Posterior vena cava (tissue), 2 donors: ENCODE results near the gene UBLCP1. TPM values are rescaled to one million over a fixed set of nuclear protein-coding genes. Genes with fewer than 3 reads are reported as not detected.
"Not testable (repeated sequence)": the region's sequence is repeated elsewhere in the genome, so short reads cannot be mapped to it uniquely, and the experiment has no call there.

ENCODE experiments used
- DNase-seq: peaks from one replicate; pipeline ENCODE4 v3.0.0-alpha.2; 2020; ENCODE audit warnings: low spot score
- intact Hi-C, 2 donors: fragments of 100-400 bp; cut with DNase I; formaldehyde crosslinking; loops; one replicate each; pipeline versions ENCODE4 v1.14.1 to v1.14.2; 2022 to 2023
- total RNA-seq, 2 donors: library from RNA; stranded (reverse); fragmentation: NEBNext Ultra II Directional; extraction: Animal tissue kit (Norgen Biotek cat#: 25700); gene quantifications; one replicate each; pipeline ENCODE4 v1.2.1, GENCODE V29; 2021
- donor health status: DM: yes; HTN: yes; CAD: no.
- donor health status: DM: yes; HTN: yes; CAD: no.

UBLCP1 gene
- total RNA-seq, 2 donors from 2014 or later: 26.5 to 30.9 TPM

DNA sequence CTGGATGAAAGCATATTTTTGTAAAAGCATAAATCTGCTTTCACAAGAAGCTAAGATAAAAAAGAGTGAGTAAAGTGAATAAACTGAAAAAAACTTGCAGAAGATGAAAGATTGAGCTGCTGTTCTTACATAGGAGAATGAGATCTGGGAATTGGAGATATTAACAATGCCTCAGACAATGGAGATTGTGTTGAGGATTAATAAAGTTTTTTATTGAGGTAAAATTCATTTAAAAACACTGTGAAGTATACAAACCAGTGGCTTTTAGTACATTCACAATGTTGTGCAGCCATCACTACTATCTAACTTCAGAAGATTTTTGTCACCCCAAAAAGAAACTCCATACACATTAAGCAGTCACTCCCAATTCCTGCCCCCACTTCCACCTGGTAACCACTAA lies 19.7 kb upstream of the UBLCP1 start:
- DNase-seq: no peak
- intact Hi-C loops: no loop called here

DNA sequence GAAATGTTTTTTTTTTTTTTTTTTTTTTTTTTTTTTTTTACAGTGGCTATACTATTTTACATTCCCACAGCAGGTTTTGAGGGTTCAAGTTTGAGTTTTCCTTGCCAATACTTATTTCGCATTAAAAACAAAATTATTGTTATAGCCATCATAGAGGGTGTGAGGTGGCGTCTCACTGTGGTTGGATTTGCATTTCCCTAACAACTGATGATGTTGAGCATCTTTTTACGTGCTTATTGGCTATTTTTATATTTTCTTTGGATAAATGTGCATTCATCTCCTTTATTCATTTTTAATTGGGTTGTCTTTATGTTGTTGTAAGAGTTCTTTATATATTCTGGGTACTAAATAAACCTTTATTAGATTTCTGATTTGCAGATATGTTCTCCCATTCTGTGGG lies 18.9 kb upstream of the UBLCP1 start:
- DNase-seq: no peak
- intact Hi-C loops: no loop called here

DNA sequence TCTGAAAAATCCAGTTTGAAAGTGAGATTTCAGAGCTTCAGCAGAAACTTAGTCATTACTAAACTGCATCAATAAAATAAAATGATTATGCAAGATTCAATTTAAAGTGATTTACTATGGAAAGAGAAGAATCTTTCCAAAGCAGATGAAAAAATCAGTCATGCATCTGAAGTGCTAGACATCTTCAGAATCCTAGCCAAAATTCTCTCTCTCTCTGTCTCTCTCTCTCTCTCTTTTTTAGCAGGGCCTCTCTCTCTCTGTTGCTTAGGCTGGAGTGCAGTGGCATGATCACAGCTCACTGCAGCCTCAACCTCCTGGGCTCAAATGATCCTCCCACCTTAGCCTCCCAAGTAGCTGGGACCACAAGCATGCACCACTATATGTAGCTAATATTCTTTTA lies 18.2 kb upstream of the UBLCP1 start:
- intact Hi-C loops: no loop called here

DNA sequence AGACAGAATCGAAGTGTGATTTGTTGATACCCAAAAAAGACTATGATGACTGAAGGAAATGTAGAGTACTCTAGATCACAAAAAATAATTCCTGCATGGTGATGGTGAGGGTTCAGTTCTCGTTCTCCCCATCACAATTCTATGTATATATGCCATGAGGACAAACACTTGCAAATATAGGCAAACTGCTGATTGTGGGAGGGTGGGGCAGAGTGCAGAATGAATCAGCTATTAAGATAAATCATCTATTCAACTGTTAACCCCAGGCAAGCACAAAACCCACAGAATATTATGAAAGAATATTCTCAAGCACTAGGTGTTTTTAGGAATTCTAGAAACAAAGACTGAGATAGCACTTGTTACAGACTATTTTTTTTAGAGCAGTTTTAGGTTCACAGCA lies 13.9 kb upstream of the UBLCP1 start:
- intact Hi-C loops: no loop called here
- no peak for DNase-seq

More for the DNA sequence above, 18.2 kb upstream of the UBLCP1 start:
- DNase-seq: no peak

DNA sequence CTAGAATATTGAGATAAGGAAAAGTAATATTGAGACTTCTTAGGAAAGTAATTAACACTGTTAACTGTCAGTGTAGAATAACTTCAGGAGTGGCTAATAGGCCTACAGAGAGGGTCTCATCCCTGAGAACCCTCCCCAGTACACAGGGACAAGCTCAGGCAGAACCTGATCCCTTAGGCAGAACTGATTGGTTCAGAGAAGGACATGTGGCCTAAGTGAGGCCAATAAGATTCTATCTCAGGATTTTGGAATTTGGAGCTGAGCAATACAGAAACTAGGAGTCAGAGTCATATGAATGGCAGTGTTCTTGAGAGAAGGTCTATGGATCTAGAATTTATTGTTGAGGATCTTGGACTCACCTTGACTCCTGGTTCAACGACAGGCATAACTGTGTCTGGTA lies 10.9 kb upstream of the UBLCP1 start:
- intact Hi-C loops: no loop called here
- no peak for DNase-seq

DNA sequence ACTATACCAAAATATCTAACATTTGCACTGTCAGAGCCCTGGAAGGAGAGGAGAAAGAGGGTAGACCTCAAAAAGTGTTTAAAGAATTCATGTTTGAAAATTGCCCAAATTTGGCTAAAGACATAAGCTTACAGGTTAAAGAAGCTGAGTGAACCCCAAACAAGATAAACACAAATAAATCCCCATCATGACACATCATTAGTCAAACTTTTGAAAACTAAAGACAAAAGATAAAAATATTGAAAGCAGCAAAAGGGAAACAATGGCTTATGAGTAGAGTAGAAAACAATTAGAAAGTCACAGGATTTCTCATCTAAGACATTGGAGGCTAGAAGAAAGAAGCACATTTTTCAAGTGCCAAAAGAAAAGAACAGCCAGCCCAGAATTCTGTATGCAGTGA lies 6.1 kb upstream of the UBLCP1 start:
- DNase-seq: no peak
- intact Hi-C loops: no loop called here

DNA sequence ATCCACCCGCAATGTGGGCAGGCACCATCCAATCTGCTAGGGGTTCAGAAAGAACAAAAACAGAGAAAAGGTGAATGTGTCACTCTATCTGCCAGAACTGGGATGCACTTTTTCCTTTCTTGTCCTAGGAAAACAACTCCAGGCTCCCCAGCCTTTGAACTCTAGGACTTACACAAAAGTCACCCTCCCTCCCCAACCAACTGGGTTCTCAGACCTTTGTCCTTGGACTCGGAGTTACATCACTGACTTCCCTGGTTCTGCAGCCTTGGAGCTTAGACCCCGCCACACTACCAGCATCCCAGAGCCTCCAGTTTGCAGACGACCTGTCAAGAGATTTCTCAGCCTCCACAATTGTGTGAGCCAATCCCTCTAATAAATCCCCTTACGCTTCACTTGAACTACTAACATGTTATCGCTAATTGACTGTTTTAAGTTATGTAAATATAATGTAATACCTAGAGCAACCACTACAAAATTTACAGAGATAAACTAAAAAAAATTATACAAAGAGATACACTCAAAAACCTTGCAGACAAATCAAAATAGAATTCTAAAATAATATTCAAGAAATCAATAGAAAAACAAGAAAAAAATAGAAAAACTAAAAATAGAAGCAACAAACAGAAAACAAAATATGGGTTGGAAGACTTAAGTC lies 5.3 kb upstream of the UBLCP1 start:
- DNase-seq: no peak
- intact Hi-C loops: no loop called here

DNA sequence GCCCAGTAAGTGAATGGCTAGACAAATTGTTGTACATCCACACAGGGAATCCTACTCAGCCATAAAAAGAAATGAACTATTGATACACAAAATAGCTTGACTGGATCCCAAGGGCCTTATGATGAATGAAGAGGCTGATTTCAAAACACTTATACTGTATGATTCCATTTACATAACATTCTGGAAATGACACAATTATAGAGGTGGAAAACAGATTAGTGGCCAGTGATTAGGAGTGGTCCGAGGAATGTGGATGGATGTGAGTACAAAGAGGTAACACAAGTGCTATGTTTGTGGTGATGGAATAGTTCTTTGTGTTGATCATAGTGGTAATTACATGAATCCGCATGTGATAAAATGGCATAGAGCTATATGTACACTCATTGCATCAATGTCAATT lies 4.7 kb upstream of the UBLCP1 start:
- DNase-seq: no peak
- intact Hi-C loops: no loop called here

DNA sequence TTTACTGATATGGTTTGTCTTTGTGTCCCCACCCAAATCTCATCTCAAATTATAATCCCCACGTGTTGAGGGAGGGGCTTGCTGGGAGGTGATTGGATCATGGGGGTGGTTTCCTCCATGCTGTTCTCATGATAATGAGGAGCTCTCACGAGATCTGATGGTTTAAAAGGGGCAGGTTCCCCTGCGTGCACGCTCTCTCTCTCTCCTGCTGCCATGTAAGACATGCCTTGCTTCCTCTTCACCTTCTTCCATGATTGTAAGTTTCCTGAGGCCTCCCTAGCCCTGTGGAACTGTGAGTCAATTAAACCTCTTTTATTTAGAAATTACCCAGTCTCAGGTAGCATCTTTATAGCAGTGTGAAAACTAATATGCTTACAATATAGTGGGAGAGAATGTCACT lies 2.9 kb upstream of the UBLCP1 start:
- not testable (repeated sequence) for DNase-seq
- intact Hi-C loops: loop anchor here in 1 of 2 donors (5.0 kb wide), 1 partner anchor 103 kb away; no protein-coding TSS in a partner anchor

DNA sequence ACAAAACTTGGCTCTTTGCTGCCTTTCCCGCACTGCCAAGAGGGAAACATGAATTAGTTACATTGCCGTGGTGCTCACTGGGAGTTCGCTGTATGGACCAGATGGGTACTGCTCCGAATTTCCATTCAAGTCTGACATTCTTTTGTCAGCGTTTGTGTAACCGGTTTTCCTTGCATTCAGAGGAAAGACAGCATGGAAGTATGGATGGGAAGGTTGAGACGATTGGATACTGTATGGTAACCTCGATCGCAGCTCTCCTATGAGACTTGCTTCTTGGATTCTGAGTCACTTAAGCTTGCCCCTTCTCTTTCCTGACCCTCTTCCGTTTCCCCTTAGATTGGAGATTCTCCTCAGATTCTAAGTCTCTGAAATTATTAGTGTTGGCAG lies 625 bp upstream of the UBLCP1 start:
- intact Hi-C loops: loop anchor here in 1 of 2 donors (5.0 kb wide), 1 partner anchor 105 kb away; no protein-coding TSS in a partner anchor
- no peak for DNase-seq

DNA sequence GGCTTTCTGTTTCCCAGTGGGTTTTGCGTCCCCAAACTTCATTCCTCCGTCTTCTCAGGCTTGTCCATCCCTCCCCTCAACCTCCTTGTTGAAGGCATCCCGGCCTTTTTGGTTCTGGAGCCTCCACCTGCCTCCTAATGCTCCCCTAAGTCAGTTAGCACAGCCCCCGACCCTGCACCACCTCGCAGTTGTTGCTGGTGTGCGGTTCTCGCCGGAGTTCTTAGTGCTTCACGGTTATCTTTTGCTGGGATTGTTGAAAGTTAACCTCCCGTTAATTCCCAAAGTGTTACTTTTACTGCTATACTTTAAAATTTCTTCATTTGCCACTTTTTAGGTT lies 447 bp downstream of the UBLCP1 start:
- intact Hi-C loops: loop anchor here in 1 of 2 donors (5.0 kb wide), 1 partner anchor 106 kb away; no protein-coding TSS in a partner anchor
- no peak for DNase-seq

DNA sequence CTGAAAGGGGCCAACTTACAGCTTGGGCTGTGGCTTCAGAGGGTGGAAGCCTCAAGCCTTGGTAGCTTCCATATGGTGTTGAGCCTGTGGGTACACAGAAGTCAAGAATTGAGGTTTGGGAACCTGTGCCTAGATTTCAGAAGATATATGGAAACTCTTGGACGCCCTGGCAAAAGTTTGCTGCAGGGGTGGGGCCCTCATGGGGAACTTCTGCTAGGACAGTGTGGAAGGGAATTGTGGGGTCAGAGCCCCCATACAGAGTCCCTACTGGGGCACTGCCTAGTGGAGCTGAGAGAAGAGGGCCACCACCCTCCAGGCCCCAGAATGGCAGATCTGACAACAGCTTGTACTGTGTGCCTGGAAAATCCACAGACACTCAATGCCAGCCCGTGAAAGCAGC lies 3.7 kb downstream of the UBLCP1 start:
- DNase-seq, intact Hi-C loops: not testable (repeated sequence)

DNA sequence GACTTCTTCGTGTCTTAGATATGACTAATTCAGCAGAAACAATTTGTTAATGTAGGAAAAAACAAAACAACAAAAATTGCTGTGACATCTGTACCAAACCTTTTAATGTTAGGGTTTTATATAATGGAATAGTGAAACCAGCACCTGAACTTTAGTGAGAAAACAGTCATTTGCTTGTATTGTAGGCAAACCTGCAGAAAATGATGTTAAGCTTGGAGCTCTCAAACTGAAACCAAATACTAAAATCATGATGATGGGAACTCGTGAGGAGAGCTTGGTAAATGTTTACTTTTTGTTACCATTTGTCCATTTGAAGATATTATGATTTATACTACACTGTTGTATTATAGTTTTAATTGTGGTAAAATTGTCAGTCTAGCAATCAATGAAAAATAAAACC lies 6.6 kb downstream of the UBLCP1 start:
- DNase-seq: no peak
- intact Hi-C loops: no loop called here

DNA sequence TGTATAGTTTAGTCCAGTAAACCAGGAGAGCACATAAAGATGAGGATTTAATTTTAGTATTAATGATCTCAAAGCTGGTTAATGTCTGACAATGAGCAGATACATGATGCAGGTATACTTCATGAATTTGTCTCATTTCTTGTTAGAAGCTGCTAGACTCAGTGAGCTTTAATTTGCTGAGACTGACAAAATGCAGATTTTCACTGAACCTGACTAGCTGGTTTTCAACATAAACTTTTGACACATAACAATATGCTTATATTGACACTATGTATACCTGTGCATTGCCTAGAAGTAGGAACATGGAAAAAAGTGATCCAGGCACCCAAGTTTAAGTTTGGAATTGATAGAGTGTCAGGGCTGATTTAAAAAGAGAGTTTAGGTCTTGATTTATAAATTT lies 10.8 kb downstream of the UBLCP1 start:
- no peak for DNase-seq
- intact Hi-C loops: no loop called here

DNA sequence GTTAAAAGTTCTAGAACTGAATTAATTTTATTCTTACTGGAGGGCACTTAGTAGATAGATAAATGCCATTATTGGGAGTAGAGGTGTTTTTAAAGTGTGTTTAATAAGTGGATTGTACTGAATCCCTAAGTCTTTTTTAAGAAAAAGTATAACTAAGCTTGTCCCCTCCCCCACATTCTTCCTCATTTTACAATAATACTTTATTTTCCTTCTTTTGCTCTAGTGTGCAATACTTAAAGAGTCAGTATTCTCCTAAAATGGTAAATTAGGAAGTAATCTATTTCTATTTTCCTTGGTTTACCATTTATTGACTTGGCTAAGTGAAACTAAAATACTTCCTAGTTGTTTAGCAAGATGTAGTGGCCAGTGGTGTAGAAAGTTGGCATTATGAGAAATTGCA lies 11.6 kb downstream of the UBLCP1 start:
- DNase-seq: no peak
- intact Hi-C loops: no loop called here

DNA sequence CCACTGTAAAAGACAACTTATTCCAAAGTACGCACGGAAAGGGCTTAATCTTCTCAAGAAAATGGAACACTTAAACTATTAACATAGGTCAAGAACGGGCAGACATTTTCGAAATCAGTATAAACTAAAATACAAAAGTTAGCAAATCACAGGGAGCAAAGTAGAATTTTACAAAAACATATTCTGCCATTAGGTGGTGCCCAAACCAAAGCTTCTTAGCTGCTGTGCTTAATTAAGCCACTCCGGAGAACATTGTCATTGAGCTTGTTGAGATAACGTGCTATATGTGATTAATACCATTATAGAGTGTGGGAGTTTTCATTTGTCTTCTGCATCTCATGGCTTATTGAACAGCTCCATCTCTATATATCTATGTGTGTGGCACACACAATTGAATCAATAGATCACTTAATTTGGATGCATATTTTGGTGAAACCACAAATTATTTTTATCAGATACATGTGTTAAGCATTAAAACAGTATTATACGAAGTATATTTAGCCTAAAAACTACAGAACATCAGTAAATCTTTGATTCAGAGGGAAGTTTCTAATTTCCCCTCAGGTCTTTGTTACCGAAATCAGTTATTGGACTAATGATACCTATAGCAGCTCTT lies 23.4 kb downstream of the UBLCP1 start:
- no peak for DNase-seq
- intact Hi-C loops: loop anchor here in 1 of 2 donors (10.0 kb wide), 1 partner anchor 698 kb away; no protein-coding TSS in a partner anchor

DNA sequence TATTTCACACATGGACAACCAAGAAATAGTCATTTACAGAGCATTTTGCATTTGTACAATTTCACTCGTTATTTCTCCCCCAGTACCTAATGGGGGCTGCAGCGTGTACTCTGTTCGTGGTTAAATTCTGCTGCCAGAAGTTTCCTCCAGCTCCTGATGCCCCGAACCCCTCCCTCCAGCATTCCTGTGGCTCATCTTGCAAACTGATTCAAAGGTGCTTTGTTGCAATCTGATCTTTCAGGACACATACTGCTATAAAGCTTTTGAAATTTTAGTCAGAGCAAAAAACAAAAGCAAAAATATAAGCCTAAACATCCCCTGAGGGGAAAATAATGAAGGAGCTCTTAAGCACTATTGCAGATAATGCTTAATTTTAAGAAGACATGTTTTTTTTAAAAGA lies 27.7 kb downstream of the UBLCP1 start:
- intact Hi-C loops: no loop called here
- DNase-seq: no peak

DNA sequence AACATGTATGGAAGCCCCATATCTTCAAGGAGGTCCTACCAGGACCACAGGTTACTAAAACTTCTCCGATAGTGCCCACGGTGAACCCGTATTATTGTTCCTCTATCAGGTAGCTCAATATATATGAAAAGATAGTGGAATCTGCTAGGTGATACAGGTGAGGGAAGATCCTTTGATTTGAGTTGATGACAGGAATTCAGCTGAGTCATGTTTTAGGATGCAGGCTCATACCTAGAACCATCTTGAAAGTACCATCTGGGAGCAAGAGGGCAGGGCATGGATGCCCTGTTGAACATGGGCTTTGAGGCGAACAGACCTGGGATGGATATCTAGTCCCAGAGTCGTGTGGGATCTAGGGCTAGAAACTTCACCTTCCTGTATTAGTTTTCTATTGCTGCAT lies 31.8 kb downstream of the UBLCP1 start:
- intact Hi-C loops: no loop called here
- no peak for DNase-seq

DNA sequence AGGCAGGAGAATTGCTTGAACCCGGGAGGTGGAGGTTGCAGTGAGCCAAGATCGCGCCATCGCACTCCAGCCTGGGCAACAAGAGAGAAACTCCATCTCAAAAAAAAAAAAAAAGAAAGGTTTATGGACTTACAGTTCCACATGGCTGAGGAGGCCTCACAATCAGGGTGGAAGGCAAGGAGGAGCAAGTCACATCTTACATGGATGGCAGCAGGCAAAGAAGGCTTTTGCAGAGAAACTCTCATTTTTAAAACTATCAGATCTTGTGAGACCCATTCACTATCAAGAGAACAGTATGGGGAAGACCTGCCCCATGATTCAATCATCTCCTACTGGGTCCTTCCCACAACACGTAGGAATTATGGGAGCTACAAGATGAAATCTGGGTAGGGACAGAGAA lies 34.2 kb downstream of the UBLCP1 start:
- intact Hi-C loops, DNase-seq: not testable (repeated sequence)

DNA sequence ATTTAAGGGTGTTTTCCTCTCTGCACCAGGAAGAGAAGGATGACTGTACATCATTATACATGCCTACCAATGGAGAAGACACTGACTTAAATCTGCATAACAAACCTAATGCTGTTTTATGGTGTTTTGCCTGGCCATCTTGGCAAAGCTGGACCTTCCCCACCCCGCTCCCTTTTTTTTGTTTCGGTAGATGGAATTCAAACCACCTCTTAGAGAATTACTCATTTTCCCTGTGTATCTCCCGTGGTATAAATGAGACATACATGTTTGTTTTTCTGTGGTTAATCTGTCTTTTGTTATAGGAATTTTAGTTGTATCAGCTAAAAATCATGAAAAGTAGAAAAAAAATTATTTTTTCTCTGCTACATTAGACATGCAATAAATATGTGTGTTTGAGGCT lies 38.4 kb downstream of the UBLCP1 start:
- no peak for DNase-seq
- intact Hi-C loops: no loop called here
